ENCODE measurements around the gene RPRD1B.

Gene RPRD1B, protein sequence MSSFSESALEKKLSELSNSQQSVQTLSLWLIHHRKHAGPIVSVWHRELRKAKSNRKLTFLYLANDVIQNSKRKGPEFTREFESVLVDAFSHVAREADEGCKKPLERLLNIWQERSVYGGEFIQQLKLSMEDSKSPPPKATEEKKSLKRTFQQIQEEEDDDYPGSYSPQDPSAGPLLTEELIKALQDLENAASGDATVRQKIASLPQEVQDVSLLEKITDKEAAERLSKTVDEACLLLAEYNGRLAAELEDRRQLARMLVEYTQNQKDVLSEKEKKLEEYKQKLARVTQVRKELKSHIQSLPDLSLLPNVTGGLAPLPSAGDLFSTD

GRCh38 chr20:38033330-38034107 lies at the start of gene RPRD1B, which contains the start of gene TTI1:
Gene RPRD1B (plus strand): TSS chr20:38033746. CDS start chr20:38033948, 202 bp downstream.
Gene TTI1 (minus strand): TSS chr20:38033456. CDS start chr20:38013816, 19,640 bp downstream.
- peak; percentile 84 for DNase-seq

- DNase-seq = no peak
These were observed 49.3 kb upstream of the RPRD1B start for GRCh38 chr20:37984018-37984785.

GRCh38 chr20:37986044-37986858 lies 47.3 kb upstream of the RPRD1B start:
- DNase-seq = no peak

DNA sequence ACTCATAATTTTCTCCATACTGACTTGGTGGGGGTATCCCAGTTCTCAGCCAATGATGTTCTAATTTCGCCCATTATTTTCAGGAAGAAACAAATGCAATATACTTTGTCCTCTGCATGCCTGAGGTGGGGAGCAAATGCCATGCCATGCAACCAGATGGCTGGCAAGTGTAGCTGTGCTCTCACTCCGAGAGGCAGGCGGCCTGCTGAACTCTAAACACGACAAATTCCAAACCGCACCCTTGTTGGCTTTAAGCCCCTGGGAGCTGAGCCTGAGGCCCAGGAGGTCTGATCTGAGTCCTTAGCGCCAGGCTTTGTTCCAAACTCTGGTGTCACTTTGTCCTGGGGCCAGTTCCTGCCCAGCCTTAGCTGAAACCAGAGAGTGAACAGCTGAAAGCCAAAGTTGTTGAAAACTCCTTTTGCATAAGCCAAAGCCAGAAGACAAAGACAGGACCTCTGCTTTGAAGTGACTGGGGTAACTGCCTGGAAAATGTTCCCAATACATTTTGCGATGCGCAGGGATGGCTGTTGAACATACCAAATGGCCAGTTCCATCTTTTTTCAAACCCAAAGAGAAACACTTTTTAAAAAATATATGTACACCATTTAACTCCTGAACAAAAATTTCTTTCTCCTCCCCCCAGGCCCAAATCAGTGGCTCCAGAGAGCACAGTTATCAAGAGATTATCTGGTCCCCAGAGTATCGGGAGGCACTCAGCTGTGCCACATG lies 46.5 kb upstream of the RPRD1B start:
- DNase-seq = no peak

GRCh38 chr20:37987602-37988290 lies 45.8 kb upstream of the RPRD1B start:
- DNase-seq = no peak

DNA sequence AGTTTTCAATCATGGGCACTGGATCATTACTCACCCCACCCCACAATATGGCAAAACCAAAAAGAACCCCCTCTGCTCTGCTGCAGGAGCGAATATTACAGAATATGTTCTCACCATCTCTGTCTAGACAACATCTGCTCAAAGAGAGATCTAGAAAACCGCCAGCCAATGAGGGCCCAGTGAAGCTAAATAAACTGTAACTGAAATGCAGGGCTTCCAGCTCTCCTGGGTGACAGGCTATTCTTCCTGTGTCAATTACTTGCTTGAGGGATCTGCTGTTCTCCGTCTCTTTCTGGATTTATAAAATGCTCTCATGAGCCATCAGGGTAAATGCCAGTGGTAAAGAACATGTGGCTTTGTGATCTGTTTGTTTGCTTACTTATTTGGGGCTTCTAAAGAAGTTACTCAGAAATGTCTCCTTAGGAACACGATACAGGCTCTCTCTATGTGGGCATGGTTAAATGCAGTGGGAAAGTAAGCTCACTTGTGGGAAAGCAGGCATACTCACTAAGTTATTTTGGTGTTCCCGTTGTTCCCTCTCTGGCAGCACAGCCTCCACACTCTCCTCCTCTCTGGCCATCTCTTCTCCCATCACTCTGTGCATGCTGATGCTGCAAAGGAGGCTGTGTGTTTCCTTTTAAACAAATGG lies 45.1 kb upstream of the RPRD1B start:
- no peak for DNase-seq

GRCh38 chr20:37989601-37990295 lies 43.8 kb upstream of the RPRD1B start:
- no peak for DNase-seq

GRCh38 chr20:37990571-37991151 lies 42.9 kb upstream of the RPRD1B start:
- DNase-seq = peak; percentile 30

DNA sequence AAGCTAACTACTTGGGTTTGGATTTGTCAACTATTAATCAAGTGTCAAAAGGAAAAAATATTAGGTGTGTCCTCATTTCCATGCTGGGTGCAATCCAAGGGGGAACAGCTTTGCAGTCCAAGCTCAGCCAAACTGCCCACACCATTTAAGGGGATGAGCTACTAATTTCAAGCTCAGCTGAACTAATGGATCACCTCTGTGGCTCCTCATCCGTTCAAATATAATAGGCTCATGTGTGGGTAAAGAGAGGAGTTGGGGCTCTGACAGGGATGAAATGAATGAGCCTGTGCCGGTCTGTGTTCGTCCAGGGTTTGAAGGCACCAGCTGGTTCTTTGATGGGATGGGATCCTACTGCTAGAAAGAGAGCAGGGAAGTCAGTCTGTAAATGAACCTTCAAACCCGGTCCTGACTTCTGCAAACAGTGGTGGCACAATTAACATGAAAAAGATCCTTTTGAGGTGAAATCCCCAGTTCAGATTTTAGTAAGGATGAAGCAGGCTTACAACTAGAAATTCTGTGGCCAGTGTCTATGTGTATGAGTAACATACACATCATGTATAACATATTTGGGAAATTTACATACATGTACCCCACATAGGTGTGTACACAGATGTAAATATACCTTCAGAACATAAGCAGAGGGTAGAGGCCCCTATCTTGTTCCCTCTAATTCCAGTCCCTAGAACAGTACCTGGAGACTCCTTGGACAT lies 42.2 kb upstream of the RPRD1B start:
- no peak for DNase-seq

- DNase-seq = no peak
These were observed 41.6 kb upstream of the RPRD1B start for GRCh38 chr20:37991908-37992307.

GRCh38 chr20:37992802-37993409 lies 40.6 kb upstream of the RPRD1B start:
- DNase-seq = no peak

GRCh38 chr20:37994512-37994911 lies 39.0 kb upstream of the RPRD1B start:
- no peak for DNase-seq

- no peak for DNase-seq
These were observed 37.5 kb upstream of the RPRD1B start for GRCh38 chr20:37995856-37996605.

GRCh38 chr20:37997516-37997915 lies 36.0 kb upstream of the RPRD1B start:
- no peak for DNase-seq

DNA sequence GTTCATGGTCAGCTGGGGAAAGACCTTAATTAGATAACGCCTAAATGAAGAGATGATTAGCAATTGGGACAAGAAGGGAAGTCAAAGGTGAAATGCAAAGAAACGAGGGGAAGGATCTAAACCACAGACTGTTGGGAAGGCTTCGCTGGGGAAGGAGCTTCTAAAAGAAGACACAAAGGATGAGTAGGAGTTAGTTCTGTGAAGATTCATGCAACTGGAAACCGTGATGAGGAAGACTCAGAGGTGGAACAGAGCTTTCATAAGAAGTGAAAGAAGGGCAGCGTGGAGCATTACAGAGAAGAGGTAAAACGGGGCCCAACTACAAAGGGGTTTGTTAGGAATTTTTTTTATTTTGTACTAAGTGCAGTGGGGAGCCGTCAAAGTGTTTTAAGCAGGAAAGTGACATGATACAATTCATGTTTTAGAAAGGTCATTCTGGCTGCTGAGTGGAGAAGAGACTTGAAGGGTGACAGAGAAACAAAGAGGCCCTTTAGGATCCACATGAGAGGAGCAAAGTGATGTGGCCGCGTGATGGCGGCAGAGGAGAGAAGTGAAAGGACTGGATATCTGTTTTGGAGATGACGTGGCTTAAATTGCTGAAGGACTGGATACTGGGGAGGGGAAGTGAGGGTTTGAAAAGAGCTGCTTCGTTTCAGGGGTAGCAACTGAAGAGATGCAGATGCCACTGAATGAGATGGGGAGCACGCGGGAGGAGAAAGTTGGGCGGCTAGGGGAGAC lies 33.9 kb upstream of the RPRD1B start:
- DNase-seq = no peak

- DNase-seq = no peak
These were observed 33.3 kb upstream of the RPRD1B start for GRCh38 chr20:38000293-38000692.
